ENCODE data around the gene GATA5.

Gene GATA5

DNA sequence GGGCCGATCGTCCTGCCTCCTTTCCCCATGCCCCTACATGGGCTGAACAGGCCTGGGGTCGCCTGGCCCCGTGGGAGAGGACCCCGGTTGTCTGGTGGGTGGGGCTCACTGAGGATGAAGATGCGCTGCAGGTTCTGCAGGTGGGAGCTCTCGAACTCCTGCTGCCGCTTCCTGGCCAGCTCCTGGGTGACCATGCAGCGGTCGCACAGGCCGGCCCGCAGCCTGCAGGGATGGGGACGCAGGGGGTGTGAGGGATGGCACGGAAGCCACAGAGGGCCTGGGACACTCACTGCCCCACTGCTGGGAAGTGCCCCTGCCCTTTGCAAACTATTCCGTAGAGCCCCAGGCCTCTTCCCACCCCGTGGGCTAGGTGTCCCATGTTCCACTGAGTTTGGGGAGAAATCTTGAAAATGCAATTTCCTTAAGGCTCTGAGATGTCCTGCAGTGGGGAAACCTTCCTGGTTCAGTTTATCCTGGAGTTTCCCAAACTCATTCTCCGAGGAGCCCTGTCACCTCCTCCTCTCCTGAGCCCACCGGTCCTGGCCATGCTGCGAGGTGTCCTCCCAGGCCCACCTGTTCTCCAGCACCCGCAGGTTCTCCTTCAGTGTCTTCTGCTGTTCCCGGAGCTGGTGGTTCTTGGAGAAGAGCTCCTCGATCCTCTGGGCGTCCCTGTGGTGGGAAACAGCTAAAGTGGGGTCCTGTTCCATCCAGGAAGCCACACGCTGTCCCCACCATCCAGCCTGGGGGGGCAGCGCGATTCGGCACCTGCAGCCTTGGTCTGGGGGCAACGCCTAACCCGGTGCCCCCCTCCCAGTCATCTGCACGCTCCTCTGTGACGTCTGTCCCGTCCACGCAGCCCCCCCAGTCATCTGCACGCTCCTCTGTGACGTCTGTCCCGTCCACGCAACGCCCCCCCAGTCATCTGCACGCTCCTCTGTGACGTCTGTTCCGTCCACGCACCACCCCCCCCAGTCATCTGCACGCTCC, 58.9 kb downstream of the GATA5 start:
- no peak for DNase-seq (ENCODE audit: low read depth, low spot score)

GRCh38 chr20:62415354-62416111, 60.3 kb downstream of the GATA5 start:
- no peak for DNase-seq (ENCODE audit: low read depth, low spot score)

- DNase-seq (ENCODE audit: low read depth, low spot score) = no peak
Observed at GRCh38 chr20:62413896-62414481, 61.8 kb downstream of the GATA5 start.
